SKM-1 treated with dmso at 0.1 percent for 144 hours (cell line): Measurements from ENCODE around the gene NUDT16.
"Not testable (repeated sequence)": the region's sequence is repeated elsewhere in the genome, so short reads cannot be mapped to it uniquely, and the experiment has no call there.

Experiments used
- DNase-seq: peaks from one replicate; lab custom pipeline; 2025; ENCODE audit not compliant: unreplicated experiment; lab: John Stamatoyannopoulos, UW

Gene NUDT16

GRCh38 chr3:131381445-131382291 is at the start of gene NUDT16:
NUDT16 (plus strand) TSS chr3:131381774; CDS start chr3:131381805, 31 bp downstream.
- DNase-seq: peak; percentile 99

- no peak for DNase-seq
These were observed 42.5 kb upstream of the NUDT16 start for GRCh38 chr3:131338948-131339640.

GRCh38 chr3:131341761-131342160 is 39.8 kb upstream of the NUDT16 start:
- DNase-seq: no peak

DNA sequence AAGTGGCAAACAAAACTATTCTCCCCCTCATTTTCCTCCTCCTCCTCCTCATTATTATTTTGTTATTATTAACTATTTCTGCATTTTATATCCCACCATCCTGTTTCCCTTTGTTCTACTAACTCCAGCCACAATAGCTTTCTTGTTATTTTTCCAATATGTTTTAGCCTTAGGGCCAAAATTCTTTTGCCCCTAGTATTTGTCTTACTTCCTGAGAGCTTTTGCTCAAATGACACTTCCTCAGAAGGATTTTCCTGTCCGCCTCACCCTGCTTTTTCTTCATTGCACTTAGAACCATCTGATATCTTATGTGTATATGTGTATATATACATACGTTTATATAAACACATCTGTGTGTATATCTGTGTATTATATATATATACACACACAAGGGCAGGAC is 32.7 kb upstream of the NUDT16 start:
- DNase-seq: no peak

DNA sequence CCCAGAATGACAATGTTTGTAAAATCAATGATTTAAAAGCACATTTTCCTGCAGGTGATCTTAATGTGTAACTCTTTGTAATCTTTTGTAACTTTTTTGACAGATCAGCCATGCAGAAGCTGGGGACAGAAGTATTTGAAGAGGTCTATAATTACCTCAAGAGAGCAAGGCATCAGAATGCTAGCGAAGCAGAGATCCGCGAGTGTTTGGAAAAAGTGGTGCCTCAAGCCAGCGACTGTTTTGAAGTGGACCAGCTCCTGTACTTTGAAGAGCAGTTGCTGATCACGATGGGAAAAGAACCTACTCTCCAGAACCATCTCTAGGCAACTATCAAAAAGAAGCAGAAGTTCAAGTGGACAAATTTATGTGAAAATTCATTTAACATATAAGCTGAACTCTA is 32.1 kb upstream of the NUDT16 start:
- no peak for DNase-seq

DNA sequence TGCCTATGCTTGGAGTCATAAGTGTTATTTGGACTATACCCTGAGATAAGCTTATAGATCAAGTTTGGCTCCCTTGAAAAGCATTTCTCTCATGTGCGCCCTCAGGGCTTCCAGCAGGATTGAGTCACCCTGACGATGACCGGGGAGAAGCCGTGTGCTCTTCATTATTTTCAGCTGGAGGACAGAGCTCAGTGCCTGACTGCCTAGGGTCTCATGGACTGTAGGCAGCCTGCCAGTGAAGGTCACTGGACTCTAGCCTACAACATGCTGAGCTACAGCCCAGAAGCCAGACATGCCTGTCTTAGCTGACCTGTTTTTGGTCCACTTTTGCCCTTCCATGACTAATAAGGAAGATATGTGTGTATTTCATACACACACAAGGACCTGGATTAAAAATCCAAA is 31.6 kb upstream of the NUDT16 start:
- no peak for DNase-seq

DNA sequence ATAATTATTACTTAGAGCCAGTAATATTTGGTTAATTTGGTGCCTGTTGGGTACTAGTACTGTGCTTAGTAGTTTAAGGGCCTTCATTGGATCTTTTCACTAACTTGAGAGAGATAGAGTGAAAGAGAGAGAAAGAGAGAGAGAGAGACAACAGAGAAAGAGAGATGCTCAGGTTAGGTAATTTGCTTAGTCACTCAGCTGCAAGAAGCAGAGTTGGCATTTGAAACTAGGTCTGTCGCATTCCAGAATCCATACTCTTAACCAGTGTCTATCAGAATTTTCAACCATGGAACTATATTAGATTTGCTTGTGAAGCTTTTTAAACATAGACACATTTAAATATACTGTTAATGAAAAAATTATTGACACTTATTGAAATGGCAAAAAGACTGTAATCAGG is 31.1 kb upstream of the NUDT16 start:
- DNase-seq: no peak

DNA sequence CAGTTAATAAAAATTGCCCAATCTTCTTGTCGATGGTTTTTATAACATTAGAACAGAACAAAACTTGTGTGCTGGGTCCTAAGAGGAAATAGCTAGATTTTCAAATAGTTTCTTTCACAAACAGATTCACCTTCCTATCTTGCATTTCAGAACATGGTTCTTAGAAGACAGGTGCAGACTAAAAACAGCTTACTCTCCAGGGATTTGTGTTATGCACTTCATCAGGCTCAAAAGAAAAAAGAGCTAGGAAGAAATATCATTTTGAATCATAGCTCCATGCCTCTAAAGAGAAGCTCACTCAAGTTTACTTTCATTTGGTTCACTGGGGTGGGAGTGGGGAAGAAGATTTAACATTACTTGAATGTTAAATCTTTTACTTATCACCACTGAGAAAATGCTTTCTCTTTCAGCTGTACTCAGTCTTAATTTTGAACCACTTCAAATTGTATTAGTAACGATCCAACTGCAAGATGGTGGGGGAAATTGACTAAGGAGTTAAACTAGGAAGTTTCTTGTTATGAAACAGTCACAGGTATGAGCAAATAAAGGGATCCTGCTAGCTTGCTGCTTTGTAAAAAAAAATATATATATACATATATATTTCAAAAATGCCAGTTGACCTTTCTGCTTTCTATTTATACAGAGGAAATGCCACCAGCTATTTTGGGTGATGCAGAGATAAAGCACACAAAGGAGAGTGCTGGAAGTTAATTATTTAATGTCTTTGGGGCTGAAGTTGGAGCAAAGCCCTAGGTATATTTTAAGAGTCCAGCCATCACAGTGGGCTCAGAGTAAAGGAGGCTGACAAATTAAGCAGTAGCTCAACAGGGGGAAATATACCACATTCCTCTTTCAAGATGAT is 28.3 kb upstream of the NUDT16 start:
- DNase-seq: no peak

DNA sequence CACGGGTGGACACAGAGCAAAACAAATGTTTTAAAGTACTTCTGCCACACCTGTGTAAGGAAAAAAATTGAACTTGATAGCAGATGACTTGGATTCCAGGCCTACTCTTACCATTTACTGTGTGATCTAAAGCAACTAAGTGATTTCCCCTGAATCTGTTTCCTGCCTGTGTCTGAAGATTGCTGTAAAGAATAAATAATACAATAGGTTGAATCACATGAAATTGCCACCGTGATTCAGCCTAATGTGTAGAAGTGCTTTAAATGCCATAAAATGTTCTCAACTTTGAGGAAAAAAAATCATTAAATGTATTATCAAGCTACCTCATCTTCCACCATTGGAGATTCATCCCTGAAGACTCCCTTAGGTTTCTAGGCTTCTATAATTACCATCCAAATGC is 27.6 kb upstream of the NUDT16 start:
- no peak for DNase-seq

GRCh38 chr3:131356006-131356595 is 25.5 kb upstream of the NUDT16 start:
- no peak for DNase-seq

GRCh38 chr3:131357275-131357674 is 24.3 kb upstream of the NUDT16 start:
- no peak for DNase-seq

- no peak for DNase-seq
These were observed 21.3 kb upstream of the NUDT16 start for GRCh38 chr3:131360191-131360755.

DNA sequence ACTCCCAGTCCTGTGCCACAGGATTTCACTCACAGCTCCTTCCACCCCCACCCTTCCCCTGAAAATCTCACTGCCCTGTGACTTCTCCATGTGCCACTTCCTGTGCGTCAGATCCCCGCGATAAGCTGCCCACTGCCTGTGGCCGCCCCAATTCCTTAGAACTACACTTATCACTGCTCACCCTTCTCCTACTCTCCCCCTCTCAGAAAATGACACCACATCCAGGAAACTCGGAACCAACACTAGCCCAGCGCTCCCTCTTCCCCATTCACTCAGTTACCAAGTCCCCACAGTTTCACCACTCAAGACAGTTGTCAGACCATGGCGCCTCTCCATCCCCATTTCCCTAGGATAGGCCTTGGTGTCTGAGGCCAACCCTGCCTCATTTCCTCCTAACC is 20.5 kb upstream of the NUDT16 start:
- not testable (repeated sequence) for DNase-seq

GRCh38 chr3:131361464-131362421 is 19.8 kb upstream of the NUDT16 start:
- DNase-seq: no peak

DNA sequence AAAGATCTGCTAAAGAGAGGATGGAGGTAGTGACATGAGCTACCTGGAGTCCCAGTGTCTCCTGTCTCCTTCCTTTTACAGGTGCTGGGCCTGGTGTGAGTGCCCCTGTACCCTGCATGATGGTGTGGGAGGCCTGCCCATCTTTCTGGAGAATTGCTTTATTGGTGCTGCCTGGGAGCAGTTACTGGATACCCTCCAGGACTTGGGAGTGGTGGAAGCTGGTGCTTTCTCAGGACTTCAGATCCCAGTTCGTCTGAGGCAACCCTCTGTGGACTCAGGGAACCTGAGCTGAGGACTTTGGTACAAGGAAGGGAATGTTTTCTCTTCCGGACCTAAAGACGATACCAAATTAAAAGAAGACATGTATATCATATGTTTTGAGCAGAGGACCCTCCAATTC is 18.3 kb upstream of the NUDT16 start:
- no peak for DNase-seq

GRCh38 chr3:131370935-131371687 is 10.5 kb upstream of the NUDT16 start:
- no peak for DNase-seq

GRCh38 chr3:131371688-131372066 is 9.9 kb upstream of the NUDT16 start:
- DNase-seq: no peak

- DNase-seq: no peak
These were observed 6.8 kb upstream of the NUDT16 start for GRCh38 chr3:131374741-131375140.
